ENCODE results near the gene VWA5B1. TPM values are rescaled to one million over a fixed set of nuclear protein-coding genes. Genes with fewer than 3 reads are reported as not detected.

Gene VWA5B1
- total RNA-seq, 4 donors from 2014 or later = not detected

DNA sequence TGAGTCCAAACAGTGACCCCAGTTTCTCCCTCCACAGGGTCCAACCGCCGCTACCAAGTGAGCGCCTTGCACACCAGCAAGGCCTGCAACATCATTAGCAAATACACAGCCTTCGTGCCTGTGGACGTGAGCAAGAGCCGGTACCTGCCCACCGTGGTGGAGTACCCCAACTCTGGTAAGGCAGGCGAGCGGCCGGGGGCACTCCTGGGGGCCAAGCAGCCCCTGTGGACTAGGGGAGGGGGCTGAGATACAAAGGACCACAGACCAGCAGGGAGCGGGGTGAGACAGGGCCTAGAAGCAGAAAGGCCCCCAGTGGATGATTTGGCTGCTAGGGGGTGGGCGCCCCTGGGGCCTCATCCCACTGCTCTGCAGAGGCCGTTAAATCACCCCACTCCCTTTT is 54.7 kb downstream of the VWA5B1 start:
- Histone ChIP-seq H3K27ac (no peak overlapping the region), H3K4me1 (peaks cover 0 to 14% (median 4%) of the 10 kb centered on the region in 3 donors), H3K9me3 (peaks cover 0 to 8% (median 0%) of the 10 kb centered on the region in 3 donors), H3K27me3 (peaks cover 0 to 52% (median 0%) of the 10 kb centered on the region in 4 donors), H3K4me3 (no peak overlapping the region), H3K36me3 (no peaks in the 10 kb centered on the region)
- WGBS, 2 donors = 81 to 87% methylated on average over 6 of the region's 13 CpGs
- intact Hi-C loops (cut with DNase I) = no loop called here
- TF ChIP-seq, protein P1, sequence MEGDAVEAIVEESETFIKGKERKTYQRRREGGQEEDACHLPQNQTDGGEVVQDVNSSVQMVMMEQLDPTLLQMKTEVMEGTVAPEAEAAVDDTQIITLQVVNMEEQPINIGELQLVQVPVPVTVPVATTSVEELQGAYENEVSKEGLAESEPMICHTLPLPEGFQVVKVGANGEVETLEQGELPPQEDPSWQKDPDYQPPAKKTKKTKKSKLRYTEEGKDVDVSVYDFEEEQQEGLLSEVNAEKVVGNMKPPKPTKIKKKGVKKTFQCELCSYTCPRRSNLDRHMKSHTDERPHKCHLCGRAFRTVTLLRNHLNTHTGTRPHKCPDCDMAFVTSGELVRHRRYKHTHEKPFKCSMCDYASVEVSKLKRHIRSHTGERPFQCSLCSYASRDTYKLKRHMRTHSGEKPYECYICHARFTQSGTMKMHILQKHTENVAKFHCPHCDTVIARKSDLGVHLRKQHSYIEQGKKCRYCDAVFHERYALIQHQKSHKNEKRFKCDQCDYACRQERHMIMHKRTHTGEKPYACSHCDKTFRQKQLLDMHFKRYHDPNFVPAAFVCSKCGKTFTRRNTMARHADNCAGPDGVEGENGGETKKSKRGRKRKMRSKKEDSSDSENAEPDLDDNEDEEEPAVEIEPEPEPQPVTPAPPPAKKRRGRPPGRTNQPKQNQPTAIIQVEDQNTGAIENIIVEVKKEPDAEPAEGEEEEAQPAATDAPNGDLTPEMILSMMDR (IDR thresholded peaks at IDR 0.05) = no peak
- TF ChIP-seq POLR2A (IDR thresholded peaks at IDR 0.05) = no peak
- no peak for DNase-seq

DNA sequence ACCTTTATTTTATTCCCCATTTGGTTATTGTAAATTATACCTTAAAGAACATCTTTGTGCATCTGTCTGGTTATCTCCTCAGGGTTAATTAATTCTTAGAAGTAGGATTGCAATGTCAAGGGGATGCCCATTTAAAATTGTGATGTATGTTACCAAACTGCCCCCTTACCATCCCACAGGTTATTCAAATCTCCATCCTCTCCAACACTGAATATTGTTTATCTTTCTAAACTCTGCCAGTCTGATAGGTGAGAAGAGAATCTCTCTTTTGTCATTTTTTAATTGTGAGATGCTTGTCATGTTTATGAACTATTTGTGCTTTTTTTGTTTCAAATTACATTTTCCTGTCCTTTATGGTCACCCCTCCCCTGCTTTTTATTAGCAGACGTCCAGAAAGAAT is 55.8 kb downstream of the VWA5B1 start:
- H3K27me3 ChIP-seq = peaks cover 0 to 55% (median 0%) of the 10 kb centered on the region in 4 donors
- intact Hi-C loops (cut with DNase I) = no loop called here
- H3K9me3 ChIP-seq = peaks cover 0 to 8% (median 0%) of the 10 kb centered on the region in 3 donors
- no peak for TF ChIP-seq POLR2A (IDR thresholded peaks at IDR 0.05)
- TF ChIP-seq, protein P1 (IDR thresholded peaks at IDR 0.05) = no peak
- peaks cover 0 to 14% (median 4%) of the 10 kb centered on the region in 3 donors for H3K4me1 ChIP-seq
- no peaks in the 10 kb centered on the region for H3K36me3 ChIP-seq
- no peak for DNase-seq
- H3K27ac ChIP-seq = no peak overlapping the region
- WGBS, 2 donors = 76 to 100% methylated on average over 1 of the region's 1 CpG
- H3K4me3 ChIP-seq = no peak overlapping the region

DNA sequence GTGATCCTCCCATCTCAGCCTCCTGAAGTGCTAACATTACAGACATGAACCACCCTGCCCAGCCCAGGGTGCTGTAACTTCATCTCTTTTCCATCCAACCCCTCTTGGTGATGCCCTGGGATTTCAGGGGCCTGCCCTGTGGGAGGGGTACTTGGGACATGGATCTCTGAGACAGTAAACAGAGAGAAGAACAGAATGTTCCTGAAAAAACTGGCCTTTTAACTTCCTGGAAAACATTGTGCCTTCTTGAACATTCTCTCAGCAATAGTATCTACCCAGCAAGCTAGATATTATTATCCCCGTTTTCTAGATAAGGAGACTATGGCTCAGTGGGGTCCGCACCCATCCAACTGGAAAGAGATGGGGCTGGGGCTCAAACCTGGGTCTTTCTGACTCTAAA is 57.0 kb downstream of the VWA5B1 start:
- intact Hi-C loops (cut with DNase I) = no loop called here
- peaks cover 0 to 53% (median 0%) of the 10 kb centered on the region in 4 donors for H3K27me3 ChIP-seq
- WGBS, 2 donors = 65 to 86% methylated on average over 2 of the region's 2 CpGs
- peaks cover 0 to 8% (median 0%) of the 10 kb centered on the region in 3 donors for H3K9me3 ChIP-seq
- no peak for DNase-seq
- TF ChIP-seq POLR2A (IDR thresholded peaks at IDR 0.05) = no peak
- TF ChIP-seq, protein P1 (IDR thresholded peaks at IDR 0.05) = no peak
- H3K27ac ChIP-seq = no peak overlapping the region
- no peak overlapping the region for H3K4me3 ChIP-seq
- H3K36me3 ChIP-seq = no peaks in the 10 kb centered on the region
- peaks cover 0 to 14% (median 4%) of the 10 kb centered on the region in 3 donors for H3K4me1 ChIP-seq

DNA sequence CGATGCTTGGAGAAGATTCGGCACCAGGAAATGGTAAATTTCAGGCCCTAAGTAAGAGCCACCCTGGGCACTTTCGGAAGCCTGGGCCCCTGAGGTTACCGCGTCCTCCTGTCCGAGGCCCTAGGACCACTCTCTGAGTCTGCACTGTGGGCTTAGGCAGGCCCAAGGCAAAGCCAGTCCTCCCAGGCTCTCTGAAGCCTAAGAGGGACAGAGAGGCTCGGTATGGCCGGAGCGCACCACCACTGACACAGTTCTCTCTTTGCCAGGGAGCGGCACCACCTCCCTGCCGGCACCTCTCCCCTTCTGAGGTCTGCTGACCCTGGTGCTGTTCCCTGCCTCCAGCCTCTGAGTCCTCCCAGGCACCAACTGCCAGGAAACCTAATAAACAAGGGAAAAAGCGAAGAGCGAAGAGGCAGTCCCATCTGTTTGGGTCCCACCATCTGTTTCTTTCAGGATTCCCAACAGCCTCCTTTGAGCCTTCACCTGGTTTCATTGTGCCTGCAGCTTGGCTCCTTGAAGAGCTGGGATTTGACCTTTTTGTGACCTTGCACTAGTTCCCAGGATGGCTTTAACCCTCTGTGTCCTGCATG is 57.7 kb downstream of the VWA5B1 start:
- Histone ChIP-seq H3K36me3 (no peaks in the 10 kb centered on the region), H3K4me3 (no peak overlapping the region), H3K27ac (no peak overlapping the region), H3K4me1 (peaks cover 0 to 7% (median 4%) of the 10 kb centered on the region in 3 donors), H3K27me3 (peaks cover 0 to 48% (median 0%) of the 10 kb centered on the region in 4 donors), H3K9me3 (peaks cover 0 to 8% (median 0%) of the 10 kb centered on the region in 3 donors)
- no peak for DNase-seq
- WGBS, 2 donors = 75 to 80% methylated on average over 9 to 11 of the region's 13 CpGs
- intact Hi-C loops (cut with DNase I) = no loop called here
- TF ChIP-seq, protein P1 (IDR thresholded peaks at IDR 0.05) = no peak
- TF ChIP-seq POLR2A (IDR thresholded peaks at IDR 0.05) = no peak

DNA sequence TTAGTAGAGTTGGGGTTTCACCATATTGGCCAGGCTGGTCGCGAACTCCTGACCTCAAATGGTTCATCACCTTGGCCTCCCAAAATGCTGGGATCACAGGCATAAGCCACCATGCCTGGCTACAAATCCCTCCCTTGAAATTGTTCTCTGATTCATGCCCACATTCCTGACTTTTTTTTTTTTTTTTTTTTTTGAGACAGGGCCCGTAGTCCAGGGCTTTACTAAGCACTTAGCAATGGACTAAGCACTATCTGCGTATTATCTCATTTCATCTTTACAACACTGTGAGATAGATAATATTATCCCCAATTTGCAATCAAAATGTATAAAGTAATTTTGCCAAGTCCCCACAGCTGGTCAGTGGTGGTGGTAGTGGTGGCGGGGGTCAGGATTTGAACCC is 58.9 kb downstream of the VWA5B1 start:
- H3K4me1 ChIP-seq = no peaks in the 10 kb centered on the region
- no peak for DNase-seq
- TF ChIP-seq POLR2A (IDR thresholded peaks at IDR 0.05) = no peak
- TF ChIP-seq, protein P1 (IDR thresholded peaks at IDR 0.05) = no peak
- no peaks in the 10 kb centered on the region for H3K36me3 ChIP-seq
- peaks cover 0 to 8% (median 0%) of the 10 kb centered on the region in 3 donors for H3K9me3 ChIP-seq
- intact Hi-C loops (cut with DNase I) = no loop called here
- peaks cover 0 to 46% (median 0%) of the 10 kb centered on the region in 4 donors for H3K27me3 ChIP-seq
- no peak overlapping the region for H3K4me3 ChIP-seq
- 90 to 91% methylated on average over 4 to 5 of the region's 5 CpGs for WGBS, 2 donors
- H3K27ac ChIP-seq = no peak overlapping the region
